ENCODE results near the gene GLRX3.
"Not testable (repeated sequence)": the region's sequence is repeated elsewhere in the genome, so short reads cannot be mapped to it uniquely, and the experiment has no call there.

The GLRX3 gene

DNA sequence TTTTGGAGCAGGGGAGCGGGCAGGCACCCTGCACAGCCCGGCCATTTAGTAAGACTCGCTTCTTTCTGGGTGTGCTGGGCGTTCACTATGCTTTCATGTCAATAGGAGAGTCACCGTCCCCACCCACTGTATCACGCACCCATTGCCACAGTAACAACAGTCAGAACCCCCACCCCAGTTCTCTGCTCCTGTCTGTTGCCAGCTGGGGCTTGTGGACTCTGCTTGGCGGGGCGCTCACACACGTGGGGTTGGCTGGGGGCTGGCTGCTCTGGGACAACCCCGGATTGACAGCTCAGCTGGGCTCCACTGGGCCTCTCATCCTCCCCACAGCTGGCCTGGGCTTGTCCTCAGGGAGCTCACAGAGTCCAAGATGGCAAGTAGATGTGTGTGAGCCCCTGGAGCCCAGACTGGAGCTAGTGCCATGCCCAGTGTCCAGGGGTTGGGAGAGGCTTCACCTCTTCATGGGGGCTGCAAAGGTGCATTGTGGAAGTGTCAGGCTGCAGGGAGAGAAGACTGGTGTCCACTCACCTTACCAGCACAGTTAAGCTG, 59.6 kb downstream of the GLRX3 start:
- no peak for DNase-seq (ENCODE audit: low spot score)
- TF ChIP-seq, protein P1, sequence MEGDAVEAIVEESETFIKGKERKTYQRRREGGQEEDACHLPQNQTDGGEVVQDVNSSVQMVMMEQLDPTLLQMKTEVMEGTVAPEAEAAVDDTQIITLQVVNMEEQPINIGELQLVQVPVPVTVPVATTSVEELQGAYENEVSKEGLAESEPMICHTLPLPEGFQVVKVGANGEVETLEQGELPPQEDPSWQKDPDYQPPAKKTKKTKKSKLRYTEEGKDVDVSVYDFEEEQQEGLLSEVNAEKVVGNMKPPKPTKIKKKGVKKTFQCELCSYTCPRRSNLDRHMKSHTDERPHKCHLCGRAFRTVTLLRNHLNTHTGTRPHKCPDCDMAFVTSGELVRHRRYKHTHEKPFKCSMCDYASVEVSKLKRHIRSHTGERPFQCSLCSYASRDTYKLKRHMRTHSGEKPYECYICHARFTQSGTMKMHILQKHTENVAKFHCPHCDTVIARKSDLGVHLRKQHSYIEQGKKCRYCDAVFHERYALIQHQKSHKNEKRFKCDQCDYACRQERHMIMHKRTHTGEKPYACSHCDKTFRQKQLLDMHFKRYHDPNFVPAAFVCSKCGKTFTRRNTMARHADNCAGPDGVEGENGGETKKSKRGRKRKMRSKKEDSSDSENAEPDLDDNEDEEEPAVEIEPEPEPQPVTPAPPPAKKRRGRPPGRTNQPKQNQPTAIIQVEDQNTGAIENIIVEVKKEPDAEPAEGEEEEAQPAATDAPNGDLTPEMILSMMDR (IDR thresholded peaks at IDR 0.05; ENCODE audit: extremely low read depth, missing control alignments) = no peak

DNA sequence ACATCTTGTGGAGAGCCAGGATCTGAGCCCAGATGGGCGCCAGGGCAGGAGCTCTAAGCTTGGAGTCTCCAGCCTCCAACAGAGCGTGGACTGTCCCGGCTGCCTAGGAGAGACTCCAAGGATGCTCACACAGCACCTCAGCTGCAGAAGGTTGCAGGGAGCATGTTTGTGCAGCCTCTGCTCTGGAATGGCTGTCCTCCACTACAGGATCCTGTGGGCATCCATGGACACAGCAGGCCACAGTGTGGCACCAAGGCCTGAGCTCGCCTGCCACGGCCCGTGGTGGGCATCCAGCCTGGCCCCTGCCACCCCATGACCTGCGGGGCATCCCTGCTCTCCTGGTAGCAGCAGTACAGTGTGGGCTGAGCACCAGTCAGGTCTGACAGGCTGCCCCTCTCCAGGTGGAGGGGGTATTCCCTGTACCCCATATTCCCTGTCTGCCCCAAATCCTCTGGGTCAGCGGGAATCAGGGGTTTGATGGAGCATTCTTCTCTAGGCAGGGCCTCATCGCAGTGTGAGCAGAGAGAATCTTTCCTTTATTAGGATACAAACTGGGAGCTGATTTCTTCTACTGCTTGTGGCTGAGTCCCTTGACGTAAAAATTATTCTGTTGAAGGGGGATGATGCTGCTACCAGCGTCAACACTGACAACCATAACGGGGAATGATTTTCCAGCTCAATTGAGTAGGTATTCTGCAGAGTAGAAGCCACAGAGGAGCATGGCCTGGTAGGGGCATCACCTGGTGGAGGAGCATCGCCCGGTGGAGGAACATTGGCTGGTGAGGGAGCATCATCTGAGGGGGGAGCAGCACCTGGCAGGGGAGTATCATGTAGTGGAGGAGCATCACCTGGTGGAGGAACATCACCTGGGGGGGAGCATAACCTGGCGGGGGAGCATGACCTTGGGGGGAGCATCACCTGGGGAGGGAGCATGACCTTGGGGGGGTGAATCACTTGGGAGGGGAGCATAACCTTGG, 60.6 kb downstream of the GLRX3 start:
- DNase-seq (ENCODE audit: low spot score) = no peak
- TF ChIP-seq, protein P1 (IDR thresholded peaks at IDR 0.05; ENCODE audit: extremely low read depth, missing control alignments) = no peak

DNA sequence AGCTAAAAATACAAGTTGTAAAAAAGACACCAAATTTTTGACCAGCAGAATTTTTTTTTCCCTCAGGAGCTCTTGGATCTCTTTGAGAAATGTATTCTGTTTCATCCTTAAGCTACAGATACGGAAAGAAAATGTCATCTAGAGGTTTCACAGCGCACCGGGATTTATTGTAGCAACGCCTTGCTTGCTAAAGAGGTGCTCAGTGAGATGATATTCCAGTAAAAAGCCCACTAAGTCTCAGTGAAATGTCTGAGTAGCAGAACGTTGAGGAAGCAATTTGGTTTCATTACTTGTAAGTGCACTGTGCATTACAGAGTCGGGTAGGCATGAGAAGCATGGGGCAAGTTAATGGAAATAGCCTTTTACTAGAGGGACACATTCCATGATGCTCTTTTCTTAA, 62.5 kb downstream of the GLRX3 start:
- TF ChIP-seq, protein P1 (IDR thresholded peaks at IDR 0.05; ENCODE audit: extremely low read depth, missing control alignments) = no peak
- DNase-seq (ENCODE audit: low spot score) = no peak

DNA sequence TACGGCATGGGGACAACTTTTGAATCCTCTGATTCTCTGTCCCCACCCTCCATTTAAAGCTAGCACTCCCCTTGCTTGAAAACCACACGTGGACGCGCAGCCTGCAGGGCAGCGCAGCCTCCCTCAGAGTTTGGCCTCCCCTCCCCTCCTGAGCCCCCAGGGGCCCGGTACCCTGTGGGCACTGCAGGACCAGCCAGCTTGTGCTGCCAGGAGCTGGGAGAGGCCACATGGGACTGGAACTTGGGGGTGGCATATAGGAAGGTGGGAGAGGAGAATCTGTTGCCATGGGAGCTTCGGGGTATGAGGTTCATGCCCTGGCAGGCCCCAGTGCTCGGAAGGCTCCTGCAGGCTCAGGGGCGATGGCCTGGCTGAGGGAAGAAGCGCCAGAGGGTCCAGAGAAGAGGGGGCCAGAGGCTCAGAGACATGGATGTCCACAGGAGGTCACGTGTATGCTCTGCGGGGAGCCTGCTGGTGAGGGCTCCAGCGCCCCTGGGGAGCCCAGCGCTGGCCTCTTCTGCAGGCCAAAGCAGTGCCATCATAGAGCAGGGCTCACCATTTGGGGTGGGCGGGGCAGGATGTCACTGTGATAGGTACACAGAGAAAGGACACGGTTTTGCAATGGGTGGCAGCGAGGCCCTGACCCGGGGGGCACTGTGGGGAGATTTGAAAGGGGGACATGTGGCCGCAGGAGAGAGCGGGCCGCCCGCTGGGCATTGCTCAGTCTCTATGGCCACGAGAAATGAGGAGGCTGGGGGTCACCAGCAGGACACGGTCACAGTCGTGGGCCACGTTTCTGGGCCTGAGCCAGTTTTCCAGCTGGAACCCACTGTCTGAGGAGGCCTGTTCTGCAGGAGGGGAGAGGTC, 64.2 kb downstream of the GLRX3 start:
- no peak for DNase-seq (ENCODE audit: low spot score)
- TF ChIP-seq, protein P1 (IDR thresholded peaks at IDR 0.05; ENCODE audit: extremely low read depth, missing control alignments) = no peak

DNA sequence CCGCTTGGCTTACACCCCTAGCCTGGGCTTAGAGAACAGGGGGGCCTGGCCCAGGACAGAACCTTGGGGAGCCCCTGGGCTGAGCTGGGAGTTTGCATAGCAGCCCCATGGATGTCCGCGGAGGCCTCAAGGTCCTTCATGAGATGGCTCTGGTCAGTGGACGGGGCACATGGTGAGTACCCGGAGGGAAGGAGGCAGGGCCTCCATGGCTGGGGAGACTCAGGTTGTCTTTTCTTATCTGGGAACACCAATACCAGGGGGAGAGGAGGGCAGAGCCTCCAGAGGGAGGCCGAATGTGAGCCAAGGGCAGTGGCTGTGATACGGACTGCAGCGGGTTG, 64.8 kb downstream of the GLRX3 start:
- TF ChIP-seq, protein P1 (IDR thresholded peaks at IDR 0.05; ENCODE audit: extremely low read depth, missing control alignments) = no peak
- no peak for DNase-seq (ENCODE audit: low spot score)

DNA sequence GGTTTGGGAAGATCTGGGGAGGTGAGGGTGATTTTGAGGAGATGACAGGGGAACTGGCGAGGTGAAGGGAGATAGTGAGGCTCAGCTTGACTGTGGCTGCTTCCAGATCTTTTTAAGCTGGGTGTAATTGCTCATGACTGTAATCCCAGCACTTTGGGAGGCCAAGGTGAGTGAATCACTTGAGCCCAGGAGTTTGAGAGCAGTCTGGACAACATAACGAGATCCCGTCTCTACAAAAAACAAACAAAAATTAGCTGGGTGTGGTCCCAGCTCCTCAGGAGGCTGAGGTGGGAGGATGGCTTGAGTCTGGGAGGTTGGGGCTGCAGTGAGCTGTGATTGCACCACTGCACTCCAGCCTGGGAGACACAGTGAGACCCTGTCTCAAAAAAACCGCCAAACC, 66.0 kb downstream of the GLRX3 start:
- not testable (repeated sequence) for DNase-seq (ENCODE audit: low spot score)

DNA sequence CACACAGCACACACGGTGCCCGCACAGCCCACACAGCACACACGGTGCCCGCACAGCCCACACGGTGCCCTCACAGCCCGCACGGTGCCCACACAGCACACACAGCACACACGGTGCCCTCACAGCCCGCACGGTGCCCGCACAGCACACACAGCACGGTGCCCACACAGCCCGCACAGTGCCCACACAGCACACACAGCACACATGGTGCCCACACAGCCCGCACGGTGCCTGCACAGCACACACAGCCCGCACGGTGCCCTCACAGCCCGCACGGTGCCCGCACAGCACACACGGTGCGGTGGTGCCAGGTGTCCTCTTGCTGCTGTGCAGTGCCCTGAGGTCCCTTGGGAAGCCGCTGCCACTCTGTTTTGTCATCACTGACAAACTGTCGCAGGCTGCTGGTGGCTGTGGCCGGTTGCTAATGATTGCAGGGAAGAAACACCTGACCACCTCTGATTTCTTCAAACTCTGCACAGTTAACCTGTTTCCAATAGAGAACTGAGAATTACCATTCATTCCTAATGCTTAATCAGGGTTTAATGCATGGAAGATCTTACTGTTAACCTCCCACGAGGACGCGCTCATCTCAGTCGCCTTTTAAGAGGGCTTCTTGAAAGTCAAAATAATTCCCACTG, 66.9 kb downstream of the GLRX3 start:
- TF ChIP-seq, protein P1 (IDR thresholded peaks at IDR 0.05; ENCODE audit: extremely low read depth, missing control alignments) = no peak
- no peak for DNase-seq (ENCODE audit: low spot score)
